Measurements from ENCODE around the gene SOCS6. TPM values are rescaled to one million over a fixed set of nuclear protein-coding genes. Genes with fewer than 3 reads are reported as not detected.

SOCS6 gene
- polyA plus RNA-seq, 1 of the 3 experiments (the other 2 are of a cell fraction) = 12.1 TPM

DNA sequence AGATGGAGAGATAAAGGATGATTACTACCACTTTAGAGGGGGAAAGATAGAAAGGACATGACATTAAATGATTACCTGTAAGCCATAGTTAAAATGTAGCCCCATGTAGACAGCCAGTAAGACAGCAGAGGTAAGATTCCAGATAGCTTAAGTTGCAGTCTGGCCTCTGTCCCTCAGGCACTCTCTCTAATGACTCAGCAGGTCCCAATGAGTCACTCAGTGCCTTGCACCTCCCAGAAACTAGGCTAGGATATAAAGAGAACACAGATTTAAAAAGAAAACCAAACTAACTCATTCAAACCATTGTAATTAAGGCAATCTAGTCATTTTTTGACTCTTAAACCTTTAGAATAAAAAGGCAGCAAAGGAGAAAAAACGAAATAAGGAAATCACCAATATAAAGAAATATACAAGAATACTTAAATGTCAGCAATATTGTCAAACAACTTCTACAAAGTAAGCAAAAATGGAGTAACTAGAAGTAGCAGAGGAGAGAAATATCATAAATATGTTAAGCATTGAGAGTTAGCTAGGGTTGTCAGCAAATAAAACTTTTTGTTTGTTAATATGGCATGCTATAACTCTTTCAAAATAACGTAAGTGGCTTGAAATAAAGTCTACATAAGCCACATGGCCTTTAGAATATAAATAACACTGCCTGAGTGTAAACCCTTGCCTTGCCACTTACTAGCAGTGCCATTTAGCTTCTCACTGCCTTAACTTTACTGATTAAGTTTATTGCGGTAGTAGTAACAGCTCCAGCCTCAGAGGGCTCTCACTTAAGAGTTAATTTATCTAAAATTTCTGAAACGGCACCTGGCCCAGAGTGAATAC is 48.5 kb downstream of the SOCS6 start (continued):
- TF ChIP-seq, protein P1, sequence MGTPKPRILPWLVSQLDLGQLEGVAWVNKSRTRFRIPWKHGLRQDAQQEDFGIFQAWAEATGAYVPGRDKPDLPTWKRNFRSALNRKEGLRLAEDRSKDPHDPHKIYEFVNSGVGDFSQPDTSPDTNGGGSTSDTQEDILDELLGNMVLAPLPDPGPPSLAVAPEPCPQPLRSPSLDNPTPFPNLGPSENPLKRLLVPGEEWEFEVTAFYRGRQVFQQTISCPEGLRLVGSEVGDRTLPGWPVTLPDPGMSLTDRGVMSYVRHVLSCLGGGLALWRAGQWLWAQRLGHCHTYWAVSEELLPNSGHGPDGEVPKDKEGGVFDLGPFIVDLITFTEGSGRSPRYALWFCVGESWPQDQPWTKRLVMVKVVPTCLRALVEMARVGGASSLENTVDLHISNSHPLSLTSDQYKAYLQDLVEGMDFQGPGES (IDR thresholded peaks at IDR 0.05; ENCODE audit: low read depth, low read length) = no peak
- TF ChIP-seq JUND (IDR thresholded peaks at IDR 0.05) = peak; percentile 92
- no peak for TF ChIP-seq GATA2 (CRISPR knock-in tag; IDR thresholded peaks at IDR 0.05)
- TF ChIP-seq FOSL2 (IDR thresholded peaks at IDR 0.05; ENCODE audit: borderline replicate concordance, low read depth) = peak; percentile 97
- no peak for TF ChIP-seq YY1 (IDR thresholded peaks at IDR 0.05; ENCODE audit: low read depth)
- TF ChIP-seq TCF12 (IDR thresholded peaks at IDR 0.05) = peak; percentile 64
- no peak for TF ChIP-seq FOXM1 (IDR thresholded peaks at IDR 0.05; ENCODE audit: low read depth)
- TF ChIP-seq POLR2AphosphoS5 (IDR thresholded peaks at IDR 0.05; ENCODE audit: low read depth, low read length) = 0 out of 2 replicates have a peak, but pooled peaks have one; percentile 18
- TF ChIP-seq TEAD4 (IDR thresholded peaks at IDR 0.05; ENCODE audit: borderline replicate concordance, insufficient read depth) = no peak
- no peak for TF ChIP-seq ELF1 (IDR thresholded peaks at IDR 0.05)
- TF ChIP-seq, protein P2, sequence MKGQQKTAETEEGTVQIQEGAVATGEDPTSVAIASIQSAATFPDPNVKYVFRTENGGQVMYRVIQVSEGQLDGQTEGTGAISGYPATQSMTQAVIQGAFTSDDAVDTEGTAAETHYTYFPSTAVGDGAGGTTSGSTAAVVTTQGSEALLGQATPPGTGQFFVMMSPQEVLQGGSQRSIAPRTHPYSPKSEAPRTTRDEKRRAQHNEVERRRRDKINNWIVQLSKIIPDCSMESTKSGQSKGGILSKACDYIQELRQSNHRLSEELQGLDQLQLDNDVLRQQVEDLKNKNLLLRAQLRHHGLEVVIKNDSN (IDR thresholded peaks at IDR 0.05; ENCODE audit: borderline replicate concordance, low read depth) = no peak

DNA sequence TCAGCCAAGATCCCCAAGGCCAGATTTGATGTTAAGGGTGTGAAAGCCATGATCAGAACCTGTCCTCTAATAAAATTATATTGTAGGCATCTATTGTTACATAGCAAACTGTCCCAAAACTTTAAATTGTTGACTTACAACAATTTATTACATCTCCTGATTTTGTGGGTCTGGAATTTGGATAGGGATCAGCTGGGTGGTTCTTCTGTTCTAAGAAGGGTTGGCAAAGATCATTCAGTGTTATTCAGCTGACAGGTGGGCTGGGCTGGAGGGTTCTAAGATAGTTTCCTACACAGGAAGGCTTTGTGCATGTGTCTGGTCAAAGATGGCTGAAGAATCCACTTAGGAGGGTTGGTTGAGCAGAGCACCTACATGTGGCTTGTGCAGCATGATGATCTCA is 50.0 kb downstream of the SOCS6 start:
- H3K9me3 ChIP-seq = no peaks in the 10 kb centered on the region
- DNase-seq = no peak
- H3K36me3 ChIP-seq (replicated peaks in 1 of 2; ENCODE audit: control insufficient read depth in 1 of 2, insufficient read depth in 2 of 2, low read length in 1 of 2) = peaks cover 3 to 51% of the 10 kb centered on the region in 2 experiments
- no peaks in the 10 kb centered on the region for H4K20me1 ChIP-seq (ENCODE audit: insufficient read depth)
- POLR2A ChIA-PET = no interaction called here
- H2AFZ ChIP-seq (ENCODE audit: low read depth) = no peak overlapping the region
- H3K9ac ChIP-seq = no peak overlapping the region
- no peak overlapping the region for H3K4me2 ChIP-seq
- CTCF ChIA-PET = no interaction called here
- H3K27me3 ChIP-seq (ENCODE audit: insufficient read depth) = no peaks in the 10 kb centered on the region
- H3F3A ChIP-seq (replicated peaks; ENCODE audit: insufficient read depth) = peaks cover 20% of the 10 kb centered on the region
- peaks cover 0 to 3% of the 10 kb centered on the region in 2 experiments; a peak in 2 of 4 replicates for H3K4me1 ChIP-seq (ENCODE audit: control insufficient read depth in 1 of 2, insufficient read depth in 2 of 2, low read depth in 1 of 2, low read length in 1 of 2)
- H3K27ac ChIP-seq (ENCODE audit: low read depth in 2 of 2, low read length in 1 of 2) = no peak overlapping the region
- no peak overlapping the region for H3K4me3 ChIP-seq (ENCODE audit: low read depth in 2 of 2, low read length in 1 of 2)
- H3K9me2 ChIP-seq = no peaks in the 10 kb centered on the region
- no peaks in the 10 kb centered on the region for H3K79me2 ChIP-seq (ENCODE audit: insufficient read depth)
- no peak for TF ChIP-seq NFIC (IDR thresholded peaks at IDR 0.05; ENCODE audit: borderline replicate concordance)
- TF ChIP-seq, protein P3, sequence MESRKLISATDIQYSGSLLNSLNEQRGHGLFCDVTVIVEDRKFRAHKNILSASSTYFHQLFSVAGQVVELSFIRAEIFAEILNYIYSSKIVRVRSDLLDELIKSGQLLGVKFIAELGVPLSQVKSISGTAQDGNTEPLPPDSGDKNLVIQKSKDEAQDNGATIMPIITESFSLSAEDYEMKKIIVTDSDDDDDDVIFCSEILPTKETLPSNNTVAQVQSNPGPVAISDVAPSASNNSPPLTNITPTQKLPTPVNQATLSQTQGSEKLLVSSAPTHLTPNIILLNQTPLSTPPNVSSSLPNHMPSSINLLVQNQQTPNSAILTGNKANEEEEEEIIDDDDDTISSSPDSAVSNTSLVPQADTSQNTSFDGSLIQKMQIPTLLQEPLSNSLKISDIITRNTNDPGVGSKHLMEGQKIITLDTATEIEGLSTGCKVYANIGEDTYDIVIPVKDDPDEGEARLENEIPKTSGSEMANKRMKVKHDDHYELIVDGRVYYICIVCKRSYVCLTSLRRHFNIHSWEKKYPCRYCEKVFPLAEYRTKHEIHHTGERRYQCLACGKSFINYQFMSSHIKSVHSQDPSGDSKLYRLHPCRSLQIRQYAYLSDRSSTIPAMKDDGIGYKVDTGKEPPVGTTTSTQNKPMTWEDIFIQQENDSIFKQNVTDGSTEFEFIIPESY (IDR thresholded peaks at IDR 0.05; ENCODE audit: borderline replicate concordance, low read depth) = no peak
- TF ChIP-seq, protein P4, sequence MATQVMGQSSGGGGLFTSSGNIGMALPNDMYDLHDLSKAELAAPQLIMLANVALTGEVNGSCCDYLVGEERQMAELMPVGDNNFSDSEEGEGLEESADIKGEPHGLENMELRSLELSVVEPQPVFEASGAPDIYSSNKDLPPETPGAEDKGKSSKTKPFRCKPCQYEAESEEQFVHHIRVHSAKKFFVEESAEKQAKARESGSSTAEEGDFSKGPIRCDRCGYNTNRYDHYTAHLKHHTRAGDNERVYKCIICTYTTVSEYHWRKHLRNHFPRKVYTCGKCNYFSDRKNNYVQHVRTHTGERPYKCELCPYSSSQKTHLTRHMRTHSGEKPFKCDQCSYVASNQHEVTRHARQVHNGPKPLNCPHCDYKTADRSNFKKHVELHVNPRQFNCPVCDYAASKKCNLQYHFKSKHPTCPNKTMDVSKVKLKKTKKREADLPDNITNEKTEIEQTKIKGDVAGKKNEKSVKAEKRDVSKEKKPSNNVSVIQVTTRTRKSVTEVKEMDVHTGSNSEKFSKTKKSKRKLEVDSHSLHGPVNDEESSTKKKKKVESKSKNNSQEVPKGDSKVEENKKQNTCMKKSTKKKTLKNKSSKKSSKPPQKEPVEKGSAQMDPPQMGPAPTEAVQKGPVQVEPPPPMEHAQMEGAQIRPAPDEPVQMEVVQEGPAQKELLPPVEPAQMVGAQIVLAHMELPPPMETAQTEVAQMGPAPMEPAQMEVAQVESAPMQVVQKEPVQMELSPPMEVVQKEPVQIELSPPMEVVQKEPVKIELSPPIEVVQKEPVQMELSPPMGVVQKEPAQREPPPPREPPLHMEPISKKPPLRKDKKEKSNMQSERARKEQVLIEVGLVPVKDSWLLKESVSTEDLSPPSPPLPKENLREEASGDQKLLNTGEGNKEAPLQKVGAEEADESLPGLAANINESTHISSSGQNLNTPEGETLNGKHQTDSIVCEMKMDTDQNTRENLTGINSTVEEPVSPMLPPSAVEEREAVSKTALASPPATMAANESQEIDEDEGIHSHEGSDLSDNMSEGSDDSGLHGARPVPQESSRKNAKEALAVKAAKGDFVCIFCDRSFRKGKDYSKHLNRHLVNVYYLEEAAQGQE (IDR thresholded peaks at IDR 0.05; ENCODE audit: low read depth, low read length) = no peak
- no peak for TF ChIP-seq YY1 (IDR thresholded peaks at IDR 0.05; ENCODE audit: low read depth)
- TF ChIP-seq, protein P1 (IDR thresholded peaks at IDR 0.05; ENCODE audit: low read depth, low read length) = no peak
- TF ChIP-seq, protein P5, sequence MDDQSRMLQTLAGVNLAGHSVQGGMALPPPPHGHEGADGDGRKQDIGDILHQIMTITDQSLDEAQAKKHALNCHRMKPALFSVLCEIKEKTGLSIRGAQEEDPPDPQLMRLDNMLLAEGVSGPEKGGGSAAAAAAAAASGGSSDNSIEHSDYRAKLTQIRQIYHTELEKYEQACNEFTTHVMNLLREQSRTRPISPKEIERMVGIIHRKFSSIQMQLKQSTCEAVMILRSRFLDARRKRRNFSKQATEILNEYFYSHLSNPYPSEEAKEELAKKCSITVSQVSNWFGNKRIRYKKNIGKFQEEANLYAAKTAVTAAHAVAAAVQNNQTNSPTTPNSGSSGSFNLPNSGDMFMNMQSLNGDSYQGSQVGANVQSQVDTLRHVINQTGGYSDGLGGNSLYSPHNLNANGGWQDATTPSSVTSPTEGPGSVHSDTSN (IDR thresholded peaks at IDR 0.05) = no peak
- no peak for TF ChIP-seq TCF12 (IDR thresholded peaks at IDR 0.05)
- TF ChIP-seq EZH2phosphoT487 (IDR thresholded peaks at IDR 0.05; ENCODE audit: borderline replicate concordance, low read depth) = no peak
- no peak for TF ChIP-seq RFX5 (IDR thresholded peaks at IDR 0.05; ENCODE audit: low read length)
- no peak for TF ChIP-seq MXI1 (IDR thresholded peaks at IDR 0.05; ENCODE audit: low read depth, low read length)
- TF ChIP-seq POLR2AphosphoS5 (IDR thresholded peaks at IDR 0.05; ENCODE audit: low read depth, low read length) = no peak
- no peak for TF ChIP-seq TAF1 (IDR thresholded peaks at IDR 0.05; ENCODE audit: borderline replicate concordance, low read depth, low read length)
- TF ChIP-seq GATA2 (CRISPR knock-in tag; IDR thresholded peaks at IDR 0.05) = no peak
- no peak for TF ChIP-seq SMC3 (IDR thresholded peaks at IDR 0.05; ENCODE audit: low read depth, low read length)
- TF ChIP-seq MEF2A (IDR thresholded peaks at IDR 0.05; ENCODE audit: borderline replicate concordance, low read depth) = no peak
